Mucosa of descending colon (tissue), 3 donors: ENCODE results near the gene STAT6. TPM values are rescaled to one million over a fixed set of nuclear protein-coding genes. Genes with fewer than 3 reads are reported as not detected.

Experiments used
- ATAC-seq: fragments of 200-7000 bp; cut with Tn5 transposase; one replicate; pipeline ENCODE4 v1.9.1; 2020; ENCODE audit warnings: mild to moderate bottlenecking, moderate library complexity
- DNase-seq, 3 donors: peaks; one replicate each; pipeline ENCODE4 v3.0.0-alpha.2; 2020
- H3K36me3 ChIP-seq: fragments of 200-600 bp; one replicate; pipeline ENCODE4 v1.8.0; 2021; ENCODE audit warnings: low read depth, mild to moderate bottlenecking
- H3K4me1 ChIP-seq: fragments of 200-600 bp; one replicate; pipeline ENCODE4 v1.8.0; 2021; ENCODE audit warnings: low read depth, mild to moderate bottlenecking
- H3K4me3 ChIP-seq: fragments of 200-600 bp; one replicate; pipeline ENCODE4 v1.8.0; 2021; ENCODE audit warnings: mild to moderate bottlenecking
- H3K9me3 ChIP-seq: fragments of 200-600 bp; one replicate; pipeline ENCODE4 v1.8.0; 2021; ENCODE audit warnings: mild to moderate bottlenecking
- CTCF ChIP-seq: fragments of 200-600 bp; IDR thresholded peaks from one replicate; pipeline ENCODE4 v1.8.0; 2022; ENCODE audit warnings: antibody characterized with exemption, mild to moderate bottlenecking
- intact Hi-C, 2 donors: fragments of 100-400 bp; cut with DNase I in 1 of 2; cut with micrococcal nuclease in 1 of 2; formaldehyde crosslinking; loops; one replicate each; pipeline versions ENCODE4 v1.11.0 to v1.11.1; 2022; cut with DNase I, micrococcal nuclease
- total RNA-seq, 3 donors: library from RNA; stranded (reverse); fragmentation: NEBNext Ultra II Directional in 2 of 3; extraction: Animal tissue kit (Norgen Biotek cat#: 25700) in 2 of 3; gene quantifications; one replicate each; pipeline versions ENCODE4 v1.2.1 to v1.2.4, GENCODE V29; 2021 to 2023
- donor health status: DM: no; HTN: no; CAD: no; lungs with moderate emphysema.
- donor health status: DM: no; HTN: no; CAD: no.
- donor health status: DM: no; HTN: yes; CAD: no.

The STAT6 gene
- total RNA-seq, 3 donors from 2014 or later, result 219 to 286 (median 281) TPM

- Histone ChIP-seq H3K4me1 (peaks cover 34% of the 10 kb centered on the region), H3K4me3 (no peak overlapping the region), H3K9me3 (no peaks in the 10 kb centered on the region), H3K36me3 (no peaks in the 10 kb centered on the region)
- ATAC-seq (no peak), DNase-seq (no peak)
- no peak for TF ChIP-seq CTCF
- intact Hi-C loops, result no loop called here
Observed at GRCh38 chr12:57143454-57143853, 32.3 kb upstream of the STAT6 start.

- H3K4me3 ChIP-seq, result no peak overlapping the region
- H3K36me3 ChIP-seq, result no peaks in the 10 kb centered on the region
- TF ChIP-seq CTCF, result no peak
- ATAC-seq, result no peak
- H3K9me3 ChIP-seq, result no peaks in the 10 kb centered on the region
- no peak for DNase-seq
- H3K4me1 ChIP-seq, result peaks cover 34% of the 10 kb centered on the region
- intact Hi-C loops, result no loop called here
Observed at GRCh38 chr12:57142727-57143126, 31.6 kb upstream of the STAT6 start.

- Histone ChIP-seq H3K36me3 (no peaks in the 10 kb centered on the region), H3K4me1 (peaks cover 32% of the 10 kb centered on the region)
- no peak for DNase-seq
Observed at GRCh38 chr12:57142121-57142520, 31.0 kb upstream of the STAT6 start.

GRCh38 chr12:57141249-57141648 lies 30.1 kb upstream of the STAT6 start:
- intact Hi-C loops, result no loop called here
- ATAC-seq, result no peak
- Histone ChIP-seq H3K36me3 (no peaks in the 10 kb centered on the region), H3K4me3 (no peak overlapping the region), H3K4me1 (peaks cover 25% of the 10 kb centered on the region), H3K9me3 (no peaks in the 10 kb centered on the region)
- DNase-seq, result no peak
- no peak for TF ChIP-seq CTCF

More at GRCh38 chr12:57142121-57142520, 31.0 kb upstream of the STAT6 start:
- Histone ChIP-seq H3K4me3 (no peak overlapping the region), H3K9me3 (no peaks in the 10 kb centered on the region)
- intact Hi-C loops, result no loop called here
- no peak for TF ChIP-seq CTCF
- ATAC-seq, result no peak

- Histone ChIP-seq H3K36me3 (no peaks in the 10 kb centered on the region), H3K9me3 (no peaks in the 10 kb centered on the region), H3K4me3 (no peak overlapping the region), H3K4me1 (peaks cover 20% of the 10 kb centered on the region)
- no peak for ATAC-seq
- intact Hi-C loops, result no loop called here
- DNase-seq, result no peak
- TF ChIP-seq CTCF, result no peak
Observed at GRCh38 chr12:57139796-57140649, 28.9 kb upstream of the STAT6 start.
